ENCODE results near the gene NLRP12.
"Not testable (repeated sequence)": the region's sequence is repeated elsewhere in the genome, so short reads cannot be mapped to it uniquely, and the experiment has no call there.

NLRP12 gene, protein sequence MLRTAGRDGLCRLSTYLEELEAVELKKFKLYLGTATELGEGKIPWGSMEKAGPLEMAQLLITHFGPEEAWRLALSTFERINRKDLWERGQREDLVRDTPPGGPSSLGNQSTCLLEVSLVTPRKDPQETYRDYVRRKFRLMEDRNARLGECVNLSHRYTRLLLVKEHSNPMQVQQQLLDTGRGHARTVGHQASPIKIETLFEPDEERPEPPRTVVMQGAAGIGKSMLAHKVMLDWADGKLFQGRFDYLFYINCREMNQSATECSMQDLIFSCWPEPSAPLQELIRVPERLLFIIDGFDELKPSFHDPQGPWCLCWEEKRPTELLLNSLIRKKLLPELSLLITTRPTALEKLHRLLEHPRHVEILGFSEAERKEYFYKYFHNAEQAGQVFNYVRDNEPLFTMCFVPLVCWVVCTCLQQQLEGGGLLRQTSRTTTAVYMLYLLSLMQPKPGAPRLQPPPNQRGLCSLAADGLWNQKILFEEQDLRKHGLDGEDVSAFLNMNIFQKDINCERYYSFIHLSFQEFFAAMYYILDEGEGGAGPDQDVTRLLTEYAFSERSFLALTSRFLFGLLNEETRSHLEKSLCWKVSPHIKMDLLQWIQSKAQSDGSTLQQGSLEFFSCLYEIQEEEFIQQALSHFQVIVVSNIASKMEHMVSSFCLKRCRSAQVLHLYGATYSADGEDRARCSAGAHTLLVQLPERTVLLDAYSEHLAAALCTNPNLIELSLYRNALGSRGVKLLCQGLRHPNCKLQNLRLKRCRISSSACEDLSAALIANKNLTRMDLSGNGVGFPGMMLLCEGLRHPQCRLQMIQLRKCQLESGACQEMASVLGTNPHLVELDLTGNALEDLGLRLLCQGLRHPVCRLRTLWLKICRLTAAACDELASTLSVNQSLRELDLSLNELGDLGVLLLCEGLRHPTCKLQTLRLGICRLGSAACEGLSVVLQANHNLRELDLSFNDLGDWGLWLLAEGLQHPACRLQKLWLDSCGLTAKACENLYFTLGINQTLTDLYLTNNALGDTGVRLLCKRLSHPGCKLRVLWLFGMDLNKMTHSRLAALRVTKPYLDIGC

DNA sequence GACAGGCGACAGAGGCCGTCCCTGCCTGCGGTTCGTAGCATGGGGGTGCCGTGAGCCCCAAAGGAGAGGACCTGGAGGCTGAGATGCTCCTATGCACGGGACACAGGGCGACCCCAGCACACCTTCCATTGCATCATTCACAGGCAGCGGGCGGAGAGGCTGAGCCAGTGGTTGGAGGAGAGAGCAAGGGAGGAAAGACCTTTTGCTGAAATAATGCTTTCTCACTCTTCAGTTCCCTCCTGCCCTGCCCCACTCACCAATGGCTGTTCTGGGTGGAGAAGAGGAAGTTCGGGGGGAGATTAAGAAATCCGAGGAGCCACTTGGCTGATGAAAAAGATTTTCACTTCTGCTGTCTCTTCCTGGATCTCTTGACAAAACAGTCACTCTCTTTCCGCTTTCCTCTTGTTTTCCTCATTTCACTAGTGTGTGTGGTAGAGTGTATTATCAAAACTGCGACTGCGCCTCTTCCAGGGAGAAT lies at the start of gene NLRP12:
TSS of gene NLRP12 (minus strand) at position 181 of the 478 bp plus-strand sequence. CDS start at position 41, 140 bp downstream.
- DNase-seq: no peak

DNA sequence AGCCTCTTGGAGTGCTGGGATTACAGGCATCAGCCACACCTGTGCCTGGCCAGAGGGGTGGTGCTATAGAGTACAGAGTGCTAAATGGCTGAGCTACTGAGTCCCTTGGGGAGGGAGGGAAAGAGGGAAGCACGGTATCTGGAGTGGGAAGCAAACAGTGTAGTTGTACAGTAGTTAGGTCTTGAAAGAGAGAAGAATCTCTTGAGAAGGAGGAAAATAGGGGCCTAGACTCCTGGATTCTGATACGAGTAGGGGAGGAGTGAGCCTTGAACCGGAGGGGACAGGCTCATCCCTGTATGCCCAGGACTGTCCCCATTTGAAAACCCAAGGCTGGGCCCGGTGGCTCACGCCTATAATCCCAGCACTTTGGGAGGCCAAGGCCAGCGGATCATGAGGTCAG lies 48.6 kb upstream of the NLRP12 start:
- no peak for DNase-seq

DNA sequence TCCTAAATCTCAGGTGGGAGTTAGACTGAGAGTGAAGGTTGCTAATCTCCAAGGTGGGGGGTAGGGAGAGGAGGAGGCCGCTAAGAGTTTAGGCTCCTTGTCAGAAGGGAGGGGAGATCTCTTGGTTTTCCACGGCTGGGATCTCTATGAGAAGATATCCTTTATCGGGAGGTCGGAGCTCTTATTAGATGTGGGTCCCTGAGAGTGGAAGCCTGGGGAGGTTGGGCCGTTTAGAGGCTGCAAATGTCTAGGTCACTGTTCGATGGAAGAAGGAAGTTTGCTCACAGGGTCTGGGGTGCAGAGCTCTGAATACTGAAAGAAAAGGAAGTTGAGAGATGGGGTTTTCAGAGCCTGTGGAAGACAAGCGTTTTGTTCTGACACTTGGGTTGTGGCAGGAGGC lies 47.3 kb upstream of the NLRP12 start:
- DNase-seq: no peak

DNA sequence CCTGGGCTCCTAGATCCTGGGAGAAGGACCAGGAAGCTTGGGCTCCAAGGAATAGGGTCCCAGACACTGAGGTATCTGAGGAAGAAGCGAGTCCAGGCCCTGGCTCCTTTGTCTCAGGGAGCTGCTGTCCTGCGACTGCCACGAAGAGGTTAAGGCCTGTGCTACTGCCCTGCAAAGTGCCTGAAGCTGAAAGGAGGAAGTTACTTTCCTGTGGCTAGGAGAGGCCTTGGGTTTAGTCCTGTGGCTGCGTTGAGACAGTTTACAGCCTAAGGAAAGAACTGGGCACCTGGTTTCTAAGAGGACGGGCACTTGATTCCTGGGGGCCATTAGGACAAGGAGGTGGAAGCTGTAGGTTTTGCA lies 46.4 kb upstream of the NLRP12 start:
- no peak for DNase-seq

DNA sequence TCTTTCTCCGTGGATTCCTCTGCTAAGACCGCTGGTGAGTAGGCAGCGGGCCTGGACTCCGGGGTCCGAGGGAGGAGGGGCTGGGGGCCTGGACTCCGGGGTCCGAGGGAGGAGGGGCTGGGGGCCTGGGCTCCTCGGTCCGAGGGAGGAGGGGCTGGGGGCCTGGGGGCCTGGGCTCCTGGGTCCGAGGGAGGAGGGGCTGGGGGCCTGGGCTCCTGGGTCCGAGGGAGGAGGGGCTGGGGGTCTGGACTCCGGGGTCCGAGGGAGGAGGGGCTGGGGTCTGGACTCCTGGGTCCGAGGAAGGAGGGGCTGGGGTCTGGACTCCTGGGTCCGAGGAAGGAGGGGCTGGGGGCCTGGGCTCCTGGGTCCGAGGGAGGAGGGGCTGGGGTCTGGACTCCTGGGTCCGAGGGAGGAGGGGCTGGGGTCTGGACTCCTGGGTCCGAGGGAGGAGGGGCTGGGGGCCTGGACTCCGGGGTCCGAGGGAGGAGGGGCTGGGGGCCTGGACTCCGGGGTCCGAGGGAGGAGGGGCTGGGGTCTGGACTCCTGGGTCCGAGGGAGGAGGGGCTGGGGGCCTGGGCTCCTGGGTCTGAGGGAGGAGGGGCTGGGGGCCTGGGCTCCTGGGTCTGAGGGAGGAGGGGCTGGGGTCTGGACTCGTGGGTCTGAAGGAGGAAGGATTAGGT lies 45.8 kb upstream of the NLRP12 start:
- not testable (repeated sequence) for DNase-seq

DNA sequence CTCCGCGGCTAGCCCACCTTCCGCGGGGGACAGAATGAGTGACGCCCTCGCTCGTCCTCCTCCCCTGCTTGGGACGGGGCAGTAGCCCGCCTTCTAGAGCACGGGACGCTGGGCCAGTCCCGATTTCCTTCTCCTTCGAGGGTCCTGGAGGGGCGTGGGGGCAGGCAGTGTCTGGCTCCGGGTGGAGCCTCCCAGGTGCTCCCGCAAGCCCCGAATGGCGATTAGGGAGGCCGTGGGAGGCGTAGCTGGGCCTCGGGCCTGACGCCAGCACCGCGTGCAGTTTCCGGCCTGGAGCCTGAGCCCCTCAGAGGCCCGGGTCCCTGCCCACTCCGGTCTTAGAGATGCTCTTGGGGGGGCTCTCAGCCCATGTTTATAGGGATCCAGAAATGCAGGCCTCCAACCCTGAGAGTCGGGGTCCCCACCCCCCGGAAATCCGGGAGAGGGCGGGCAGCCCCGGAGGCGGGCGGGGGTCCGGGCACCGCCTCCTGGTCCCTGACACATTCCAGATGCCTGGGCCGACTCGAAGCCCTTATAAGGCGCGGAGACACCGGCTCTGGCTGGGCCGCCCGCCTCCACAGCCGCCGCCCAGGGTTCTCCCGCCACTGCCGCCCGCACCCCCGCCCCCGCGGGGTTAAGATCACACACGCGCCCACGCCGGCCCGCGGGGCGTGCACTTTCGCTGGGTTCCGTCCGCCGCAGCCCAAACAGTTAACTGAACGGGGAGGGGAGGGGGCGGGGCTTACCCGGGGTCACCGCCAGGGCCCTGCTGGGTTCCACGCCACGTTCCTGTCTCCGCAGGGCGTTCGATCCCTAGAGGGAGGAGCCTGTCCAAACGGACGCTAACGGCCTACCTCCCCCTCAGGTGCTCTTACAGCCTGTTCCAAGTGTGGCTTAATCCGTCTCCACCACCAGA lies 45.0 kb upstream of the NLRP12 start:
- DNase-seq: peak; percentile 88

DNA sequence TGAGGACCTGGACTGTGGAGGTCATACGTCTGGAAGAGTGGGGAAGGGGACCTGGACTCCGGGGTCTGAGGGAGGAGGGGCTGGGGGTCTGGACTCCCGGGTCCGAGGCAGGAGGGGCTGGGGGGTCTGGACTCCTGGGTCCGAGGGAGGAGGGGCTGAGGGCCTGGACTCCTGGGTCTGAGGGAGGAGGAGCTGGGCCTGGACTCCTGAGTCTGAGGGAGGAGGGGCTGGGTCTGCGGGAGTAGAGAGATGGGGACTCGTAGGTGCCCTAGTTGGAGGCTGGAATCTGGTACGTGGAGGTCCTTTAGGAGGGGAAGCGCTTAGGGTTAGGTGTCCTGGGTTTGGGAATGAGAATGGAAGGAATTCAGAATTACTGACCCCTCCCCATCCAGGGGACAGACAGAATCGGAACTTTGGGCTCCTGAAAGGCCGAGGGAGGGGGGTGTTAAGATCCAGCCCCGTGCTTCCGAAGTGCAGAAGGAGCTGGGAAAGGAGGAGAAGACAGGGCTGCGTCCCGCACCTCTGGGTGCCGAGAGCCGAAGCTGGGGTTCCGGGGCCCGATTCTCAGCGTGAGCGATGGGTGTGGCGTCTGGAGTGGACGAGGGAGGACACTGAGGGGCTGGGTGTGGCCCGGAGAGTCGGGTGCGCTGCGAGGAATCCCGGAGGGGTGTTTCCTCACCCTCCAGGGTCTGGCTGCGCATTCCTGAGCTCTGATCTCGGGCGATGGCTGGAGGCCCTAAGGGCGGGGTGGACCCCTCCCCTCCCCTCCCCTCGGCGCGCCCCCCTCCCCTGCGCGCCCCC lies 44.2 kb upstream of the NLRP12 start:
- no peak for DNase-seq

DNA sequence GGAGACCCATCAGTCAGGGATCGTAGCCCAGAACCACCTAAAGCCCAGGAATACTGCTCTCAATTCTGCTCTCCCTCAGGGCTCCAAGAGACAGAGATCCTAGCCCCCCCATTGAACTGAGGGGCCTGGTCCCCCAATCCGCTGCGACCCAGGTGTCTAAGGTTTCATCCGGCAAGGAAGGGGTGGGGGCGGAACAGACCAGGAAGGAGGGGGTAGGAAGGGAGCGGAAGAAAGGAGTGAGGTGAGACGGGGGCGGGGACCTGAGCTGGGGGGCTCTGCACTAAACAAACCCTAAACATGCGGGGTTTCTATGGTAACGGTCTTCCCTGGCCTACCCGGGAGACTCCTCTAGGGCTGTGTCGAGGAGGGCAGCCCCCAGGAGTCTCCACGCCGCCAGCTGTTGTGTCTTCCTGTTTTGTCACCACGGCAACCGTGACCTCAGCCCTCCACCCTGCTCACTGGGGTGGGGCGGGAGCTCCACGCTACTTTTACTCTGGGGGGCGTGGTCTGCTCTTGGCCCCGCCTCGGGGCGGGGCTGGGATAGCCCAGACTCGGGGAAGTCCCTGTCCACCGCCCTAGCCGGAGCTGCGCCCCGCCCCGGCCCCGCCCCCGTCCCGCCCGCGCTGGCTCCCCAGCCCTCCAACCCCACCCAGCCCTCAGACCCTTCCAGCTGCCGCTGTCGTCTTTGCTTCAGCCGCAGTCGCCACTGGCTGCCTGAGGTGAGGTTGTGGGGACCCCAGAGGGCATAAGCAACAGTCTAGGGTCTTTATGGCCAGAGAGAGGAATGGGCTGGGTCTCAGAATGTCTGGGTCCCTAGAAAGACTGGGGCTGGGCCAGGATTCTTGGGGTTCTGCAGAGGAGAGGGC lies 43.3 kb upstream of the NLRP12 start, which contains the start of gene MYADM:
TSS of gene MYADM (plus strand) at position 659 of the 866 bp plus-strand sequence. CDS start 5,647 bp downstream, outside the sequence.
- DNase-seq: peak; percentile 99

DNA sequence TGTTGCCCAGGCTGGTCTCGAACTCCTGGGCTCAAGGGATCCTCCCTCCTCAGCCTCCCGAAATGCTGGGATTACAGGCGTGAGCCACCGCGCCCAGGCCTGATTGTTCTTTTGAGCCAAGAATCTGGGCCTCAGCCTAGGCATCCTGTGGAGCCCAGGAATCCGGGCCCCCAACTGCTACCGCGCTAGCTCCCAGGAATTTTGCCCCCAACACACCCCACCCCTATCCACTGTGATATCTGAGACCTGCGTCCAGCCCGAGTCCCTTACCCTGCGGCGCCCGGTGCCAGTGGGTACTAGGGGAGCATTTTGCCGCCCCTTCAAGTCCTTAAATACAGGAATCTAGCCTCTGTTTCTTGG lies 42.7 kb upstream of the NLRP12 start:
- no peak for DNase-seq

DNA sequence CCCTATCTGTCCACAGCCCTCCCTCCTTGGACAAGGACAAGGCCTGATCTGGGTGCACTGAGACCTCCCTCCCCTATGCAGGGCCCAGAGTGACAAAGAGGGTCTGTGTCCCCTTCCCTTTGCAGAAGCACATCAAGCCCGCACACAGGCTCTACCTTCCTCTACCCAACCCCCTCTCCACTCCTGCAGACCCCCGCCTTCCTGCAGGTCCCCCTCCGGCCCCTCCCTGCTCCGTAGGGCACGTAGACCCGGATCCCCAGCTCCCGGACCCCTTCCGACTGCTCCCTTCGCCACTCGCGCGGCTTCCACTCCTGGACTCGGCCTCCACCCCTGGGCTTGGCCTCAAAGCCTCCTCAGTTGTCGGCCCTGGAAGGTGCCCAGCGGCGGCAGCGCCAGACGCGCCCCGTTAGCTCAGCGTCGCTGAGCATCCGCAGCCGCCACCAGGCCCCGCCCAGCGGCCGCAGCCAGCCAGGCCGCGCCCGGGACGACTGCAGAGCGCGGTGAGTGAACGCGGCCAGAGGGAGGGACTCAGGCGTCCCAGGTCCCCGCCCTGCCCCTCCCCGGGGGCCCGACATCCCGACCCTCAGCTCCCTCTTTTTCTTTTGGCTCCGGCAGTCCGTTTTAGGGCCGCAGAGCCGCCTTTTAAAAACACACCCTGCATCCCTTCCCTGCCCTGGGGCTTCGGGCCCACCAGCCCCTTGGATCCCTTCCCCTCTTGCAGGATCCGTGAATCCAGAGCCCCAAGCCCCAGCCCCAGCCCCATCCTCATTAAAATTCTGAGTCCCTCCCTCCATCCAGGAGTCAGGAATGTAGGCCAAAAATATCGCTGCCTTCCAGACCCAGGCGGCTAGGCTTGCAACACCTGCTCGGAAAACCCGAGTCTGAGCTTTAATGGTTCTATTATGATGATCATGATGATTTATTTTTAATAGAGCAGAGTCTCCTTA lies 42.1 kb upstream of the NLRP12 start:
- peak; percentile 78 for DNase-seq

DNA sequence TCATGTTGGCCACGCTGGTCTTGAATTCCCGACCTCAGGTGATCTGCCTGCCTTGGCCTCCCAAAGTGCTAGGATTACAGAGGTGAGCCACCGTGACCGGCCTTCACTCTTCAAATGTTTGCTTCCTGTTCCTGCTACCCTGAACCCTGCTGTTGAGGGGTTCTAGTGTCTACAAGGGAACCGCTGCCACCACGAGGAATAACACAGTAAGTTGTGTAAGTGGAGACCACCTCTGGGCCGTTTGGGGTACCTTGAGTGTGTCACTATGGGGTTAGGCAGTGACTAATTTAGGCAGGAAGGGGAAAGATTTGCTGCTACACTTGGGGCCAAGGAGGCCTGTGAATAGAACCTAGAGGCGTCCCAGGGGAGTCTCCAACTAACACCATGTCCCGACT lies 41.4 kb upstream of the NLRP12 start:
- no peak for DNase-seq

DNA sequence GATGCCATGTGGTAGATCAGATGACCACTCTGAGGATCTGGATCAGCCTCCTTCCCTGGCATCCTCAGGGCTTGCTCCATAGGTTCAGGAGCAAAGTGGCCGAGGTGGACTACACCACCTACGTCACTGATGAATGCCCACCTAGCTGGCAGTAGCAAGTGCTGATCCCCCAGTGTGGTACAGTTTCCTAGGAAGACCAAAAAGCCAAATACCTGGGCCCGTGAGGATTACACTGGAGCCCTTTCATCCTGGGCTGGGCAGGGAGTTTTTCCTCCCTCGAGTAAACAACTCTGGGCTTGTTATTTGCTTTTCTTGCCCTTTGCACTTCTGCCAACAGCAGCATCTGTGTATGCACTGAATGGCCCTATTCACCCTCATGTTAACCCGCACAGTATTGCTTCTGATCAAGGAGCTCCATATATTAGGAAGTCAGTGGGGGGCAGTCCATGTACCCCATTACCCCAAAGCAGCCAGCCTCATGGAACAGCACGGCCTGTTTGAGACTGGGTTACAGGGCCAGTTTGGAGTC lies 40.3 kb upstream of the NLRP12 start:
- no peak for DNase-seq

DNA sequence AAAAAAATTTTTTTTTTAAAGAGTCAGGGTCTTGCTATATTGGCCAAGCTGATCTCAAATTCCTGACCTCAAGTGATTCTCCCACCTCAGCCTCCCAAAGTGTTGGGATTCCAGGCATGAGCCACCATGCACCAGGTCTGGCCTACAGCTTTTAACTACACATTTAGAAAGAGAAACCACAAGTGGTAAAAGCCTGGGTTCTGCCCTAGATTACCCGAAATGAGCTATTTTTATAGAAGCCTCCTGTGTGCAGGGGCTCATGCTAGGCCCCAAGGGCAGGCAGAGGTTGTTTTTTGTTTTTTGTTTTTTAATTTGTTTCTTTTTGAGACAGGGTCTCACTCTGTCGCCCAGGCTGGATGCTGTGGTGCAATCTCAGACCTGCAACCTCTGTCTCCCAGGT lies 29.6 kb upstream of the NLRP12 start:
- no peak for DNase-seq

DNA sequence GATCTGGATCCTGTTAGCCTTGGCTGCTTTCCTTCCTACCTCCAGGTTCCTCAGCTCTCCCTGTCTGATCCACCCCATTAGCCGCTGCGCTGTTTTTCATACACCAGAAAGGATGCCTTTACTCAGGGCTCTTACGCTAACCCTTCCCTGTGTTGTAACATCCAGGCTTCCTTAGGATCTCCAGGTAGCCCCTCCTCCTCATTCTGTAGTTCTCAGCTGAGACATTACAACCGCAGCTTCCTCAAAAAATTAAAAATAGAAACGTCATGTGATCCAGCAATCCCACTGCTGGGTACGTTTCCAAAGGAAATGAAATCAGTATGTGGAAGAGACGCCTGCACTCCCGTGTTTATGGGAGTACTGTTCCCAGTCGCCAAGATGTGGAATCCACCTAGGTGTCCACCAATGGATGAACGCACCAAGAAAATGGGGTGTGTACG lies 25.1 kb upstream of the NLRP12 start:
- no peak for DNase-seq

DNA sequence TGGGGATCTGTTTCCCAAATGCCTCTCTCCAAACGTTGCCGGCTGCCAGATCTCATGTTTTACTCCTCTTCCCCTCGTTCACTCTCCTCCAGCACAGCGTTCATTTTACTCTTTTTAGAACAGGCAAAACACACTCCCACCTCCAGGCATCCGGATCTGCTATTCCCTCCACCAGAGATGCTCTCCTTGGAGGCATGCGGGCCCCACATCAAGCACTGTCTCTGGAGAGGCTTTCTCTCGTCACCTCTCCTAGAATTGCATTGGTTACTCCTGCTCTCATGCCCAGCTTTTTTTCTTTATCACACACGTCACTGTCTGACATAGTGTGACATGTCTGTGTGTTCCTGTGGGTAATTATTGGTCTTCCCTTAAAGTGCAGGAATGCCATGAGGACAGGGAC lies 23.4 kb upstream of the NLRP12 start:
- no peak for DNase-seq

DNA sequence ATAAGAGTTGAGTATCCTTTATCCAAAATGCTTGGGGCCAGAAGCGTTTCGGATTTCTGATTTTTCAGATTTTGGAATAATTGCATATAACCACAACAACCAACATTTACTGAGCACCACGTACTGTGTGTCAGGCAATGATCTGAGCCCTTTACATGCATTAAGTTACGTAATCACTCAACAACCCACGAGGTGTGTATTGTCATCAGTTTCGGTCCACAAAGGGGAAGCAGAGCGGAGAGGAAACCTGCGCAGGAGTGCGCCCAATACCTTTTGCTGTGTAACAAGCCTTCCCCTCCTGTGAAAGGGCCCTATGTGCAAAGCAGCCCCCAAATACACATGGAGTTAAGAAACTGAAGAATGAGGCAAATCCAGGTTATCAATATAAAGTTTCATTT lies 20.7 kb upstream of the NLRP12 start:
- no peak for DNase-seq

DNA sequence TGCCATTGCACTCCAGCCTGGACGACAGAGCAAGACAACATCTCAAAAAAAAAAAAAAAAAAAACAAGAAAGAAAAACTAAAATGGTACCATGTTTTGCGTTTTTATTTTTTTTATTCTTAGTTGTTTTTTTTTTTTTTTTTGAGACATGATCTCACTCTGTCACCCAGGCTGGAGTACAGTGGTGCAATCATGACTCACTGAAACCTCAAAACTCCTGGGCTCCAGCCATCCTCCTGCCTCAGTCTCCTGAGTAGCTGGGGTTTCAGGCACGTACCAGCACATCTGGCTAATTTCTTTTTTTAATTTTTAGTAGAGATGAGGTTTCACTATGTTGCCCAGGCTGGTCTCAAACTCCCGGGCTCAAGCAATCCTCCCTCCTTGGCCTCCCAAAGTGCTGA lies 16.8 kb upstream of the NLRP12 start:
- not testable (repeated sequence) for DNase-seq

DNA sequence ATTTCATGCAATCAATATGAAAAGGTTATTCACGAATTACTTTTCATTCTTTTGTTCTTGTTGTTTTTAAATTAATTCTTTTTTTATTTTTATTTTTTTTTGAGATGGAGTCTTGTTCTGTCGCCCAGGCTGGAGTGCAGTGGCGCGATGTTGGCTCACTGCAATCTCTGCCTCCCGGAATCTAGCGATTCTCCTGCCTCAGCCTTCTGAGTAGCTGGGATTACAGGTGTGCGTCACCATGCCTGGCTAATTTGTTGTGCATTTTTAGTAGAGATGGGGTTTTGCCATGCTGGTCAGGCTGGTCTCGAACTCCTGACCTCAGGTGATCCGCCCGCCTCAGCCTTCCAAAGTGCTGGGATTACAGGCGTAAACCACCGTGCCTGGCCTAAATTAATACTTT lies 16.1 kb upstream of the NLRP12 start:
- DNase-seq: not testable (repeated sequence)

All from activated CD4-positive, alpha-beta T cell treated with anti-CD3 and anti-CD28 coated beads, Interleukin-2, Interleukin-6, amounts not matched to agents 100 ng/mL and 50 ng/mL, durations not matched to agents 16 hours and 8 hours (primary cell).